ENCODE results near the gene ADGB. TPM values are rescaled to one million over a fixed set of nuclear protein-coding genes. Genes with fewer than 3 reads are reported as not detected.

Gene ADGB
- total RNA-seq, 4 donors from 2014 or later: not detected

GRCh38 chr6:146840641-146841040 lies 241.9 kb downstream of the ADGB start:
- intact Hi-C loops (cut with DNase I; ENCODE audit: low total_unique reads): no loop called here
- Histone ChIP-seq H3K27ac (no peak overlapping the region), H3K36me3 (no peaks in the 10 kb centered on the region), H3K27me3 (no peaks in the 10 kb centered on the region), H3K9me3 (no peaks in the 10 kb centered on the region), H3K4me3 (no peak overlapping the region), H3K4me1 (no peaks in the 10 kb centered on the region)
- TF ChIP-seq POLR2A (IDR thresholded peaks at IDR 0.05): no peak
- TF ChIP-seq, protein P1, sequence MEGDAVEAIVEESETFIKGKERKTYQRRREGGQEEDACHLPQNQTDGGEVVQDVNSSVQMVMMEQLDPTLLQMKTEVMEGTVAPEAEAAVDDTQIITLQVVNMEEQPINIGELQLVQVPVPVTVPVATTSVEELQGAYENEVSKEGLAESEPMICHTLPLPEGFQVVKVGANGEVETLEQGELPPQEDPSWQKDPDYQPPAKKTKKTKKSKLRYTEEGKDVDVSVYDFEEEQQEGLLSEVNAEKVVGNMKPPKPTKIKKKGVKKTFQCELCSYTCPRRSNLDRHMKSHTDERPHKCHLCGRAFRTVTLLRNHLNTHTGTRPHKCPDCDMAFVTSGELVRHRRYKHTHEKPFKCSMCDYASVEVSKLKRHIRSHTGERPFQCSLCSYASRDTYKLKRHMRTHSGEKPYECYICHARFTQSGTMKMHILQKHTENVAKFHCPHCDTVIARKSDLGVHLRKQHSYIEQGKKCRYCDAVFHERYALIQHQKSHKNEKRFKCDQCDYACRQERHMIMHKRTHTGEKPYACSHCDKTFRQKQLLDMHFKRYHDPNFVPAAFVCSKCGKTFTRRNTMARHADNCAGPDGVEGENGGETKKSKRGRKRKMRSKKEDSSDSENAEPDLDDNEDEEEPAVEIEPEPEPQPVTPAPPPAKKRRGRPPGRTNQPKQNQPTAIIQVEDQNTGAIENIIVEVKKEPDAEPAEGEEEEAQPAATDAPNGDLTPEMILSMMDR (IDR thresholded peaks at IDR 0.05 in 4 of 5, conservative IDR thresholded peaks at IDR 0.05 in 1 of 5): no peak
- DNase-seq: no peak
- ATAC-seq: no peak
- in situ Hi-C loops (cut with MboI; ENCODE audit: low sequenced_read_pairs in 4 of 4): no loop called here

- no peaks in the 10 kb centered on the region for H3K4me1 ChIP-seq
- no peaks in the 10 kb centered on the region for H3K9me3 ChIP-seq
- intact Hi-C loops (cut with DNase I; ENCODE audit: low total_unique reads) (no loop called here), in situ Hi-C loops (cut with MboI; ENCODE audit: low sequenced_read_pairs in 4 of 4) (no loop called here)
- H3K36me3 ChIP-seq: no peaks in the 10 kb centered on the region
- TF ChIP-seq, protein P1 (IDR thresholded peaks at IDR 0.05 in 4 of 5, conservative IDR thresholded peaks at IDR 0.05 in 1 of 5): no peak
- TF ChIP-seq POLR2A (IDR thresholded peaks at IDR 0.05): no peak
- no peak overlapping the region for H3K4me3 ChIP-seq
- H3K27me3 ChIP-seq: no peaks in the 10 kb centered on the region
- DNase-seq (no peak), ATAC-seq (no peak)
- no peak overlapping the region for H3K27ac ChIP-seq
Observed at GRCh38 chr6:146847426-146847825, 248.7 kb downstream of the ADGB start.

DNA sequence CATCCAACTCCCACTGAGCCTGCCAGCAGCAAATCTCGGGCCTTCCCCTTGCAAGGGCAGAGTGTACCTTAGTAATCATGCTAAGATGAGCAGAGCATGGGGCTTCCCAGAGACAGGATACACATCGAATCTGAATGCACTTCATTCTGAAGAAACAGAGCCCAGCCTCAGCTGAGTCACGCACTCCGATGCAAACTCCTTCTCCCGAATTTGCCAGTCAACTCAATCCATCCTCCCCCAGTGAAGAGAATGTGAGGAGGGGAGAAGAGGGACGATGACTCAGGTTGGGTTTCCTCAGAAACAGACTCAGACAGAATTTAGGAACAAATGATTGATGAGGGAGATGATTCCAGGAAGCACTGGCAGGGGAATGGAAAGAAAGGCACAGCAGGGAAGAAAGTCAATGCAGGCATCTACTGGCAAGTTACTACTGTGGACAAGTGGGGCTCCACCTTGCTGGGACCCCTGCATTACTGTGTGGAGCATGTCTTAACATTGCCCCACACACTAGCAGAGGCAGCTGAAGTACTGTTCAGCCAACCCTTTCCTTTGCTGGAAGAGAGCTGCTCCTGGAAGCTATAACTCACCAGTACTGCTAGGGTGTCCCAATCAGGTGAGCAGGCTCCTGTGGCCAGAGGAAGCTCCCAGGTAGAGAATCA lies 251.6 kb downstream of the ADGB start:
- Histone ChIP-seq H3K36me3 (no peaks in the 10 kb centered on the region), H3K4me3 (no peak overlapping the region), H3K9me3 (no peaks in the 10 kb centered on the region), H3K4me1 (no peaks in the 10 kb centered on the region), H3K27me3 (no peaks in the 10 kb centered on the region), H3K27ac (no peak overlapping the region)
- DNase-seq (no peak), ATAC-seq (no peak)
- in situ Hi-C loops (cut with MboI; ENCODE audit: low sequenced_read_pairs in 4 of 4): loop anchor here in 2 of 4 donors (10.0 kb wide), 1 partner anchor 434 kb away; no protein-coding TSS in a partner anchor
- intact Hi-C loops (cut with DNase I; ENCODE audit: low total_unique reads): no loop called here
- TF ChIP-seq, protein P1 (IDR thresholded peaks at IDR 0.05 in 4 of 5, conservative IDR thresholded peaks at IDR 0.05 in 1 of 5): no peak
- TF ChIP-seq POLR2A (IDR thresholded peaks at IDR 0.05): no peak

GRCh38 chr6:146850981-146851380 lies 252.2 kb downstream of the ADGB start:
- no peaks in the 10 kb centered on the region for H3K36me3 ChIP-seq
- no peaks in the 10 kb centered on the region for H3K4me1 ChIP-seq
- ATAC-seq: no peak
- no peak for DNase-seq
- in situ Hi-C loops (cut with MboI; ENCODE audit: low sequenced_read_pairs in 4 of 4) (loop anchor here in 2 of 4 donors (10.0 kb wide), 1 partner anchor 434 kb away; no protein-coding TSS in a partner anchor), intact Hi-C loops (cut with DNase I; ENCODE audit: low total_unique reads) (no loop called here)
- TF ChIP-seq, protein P1 (IDR thresholded peaks at IDR 0.05 in 4 of 5, conservative IDR thresholded peaks at IDR 0.05 in 1 of 5): no peak
- no peak for TF ChIP-seq POLR2A (IDR thresholded peaks at IDR 0.05)
- no peaks in the 10 kb centered on the region for H3K9me3 ChIP-seq
- H3K27ac ChIP-seq: no peak overlapping the region
- no peaks in the 10 kb centered on the region for H3K27me3 ChIP-seq
- H3K4me3 ChIP-seq: no peak overlapping the region

Measured in gastrocnemius medialis (tissue), 4 donors.